Astrocyte of the hippocampus (primary cell): ENCODE data around the gene CCDC141.

Experiments used
- DNase-seq: peaks from one replicate; pipeline ENCODE4 v3.0.0; 2011; ENCODE audit warnings: low read depth, low spot score

The CCDC141 gene

DNA sequence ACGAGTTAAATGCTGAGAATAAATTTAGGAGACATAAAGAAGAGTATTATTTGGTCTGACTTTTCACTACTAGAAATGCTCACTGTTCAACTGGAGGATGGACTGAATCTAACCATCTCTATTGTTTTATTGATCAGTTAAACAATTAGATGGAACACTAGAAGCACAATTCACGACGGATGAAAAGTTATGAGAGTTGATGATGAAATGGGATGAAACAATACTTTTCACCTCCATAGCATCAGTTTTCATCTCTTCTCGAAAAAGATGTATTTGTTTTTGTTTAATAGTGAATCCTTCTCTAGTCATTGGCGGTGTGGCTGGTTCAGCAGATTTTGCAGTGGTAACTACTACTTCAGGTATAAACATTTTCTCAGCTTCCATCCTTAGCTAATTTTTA lies 262.0 kb downstream of the CCDC141 start:
- no peak for DNase-seq

DNA sequence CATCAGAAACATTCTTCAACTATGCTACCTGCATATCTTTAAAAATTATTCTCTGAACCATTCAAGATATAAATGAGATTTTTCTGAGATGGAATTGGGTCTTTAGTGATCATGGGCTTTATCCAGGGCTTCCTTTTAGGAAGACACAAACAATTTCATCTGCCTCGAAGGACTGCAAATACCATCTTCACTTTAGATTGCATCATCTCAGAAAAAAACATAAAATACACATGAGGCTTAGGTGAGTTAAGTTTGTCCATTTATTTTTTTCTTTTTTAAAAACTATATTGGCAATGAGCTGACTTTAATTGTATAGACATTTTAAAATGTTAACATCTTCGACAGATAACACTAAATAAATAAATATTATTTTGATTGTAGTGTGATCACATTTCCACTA lies 262.8 kb downstream of the CCDC141 start:
- DNase-seq: no peak

DNA sequence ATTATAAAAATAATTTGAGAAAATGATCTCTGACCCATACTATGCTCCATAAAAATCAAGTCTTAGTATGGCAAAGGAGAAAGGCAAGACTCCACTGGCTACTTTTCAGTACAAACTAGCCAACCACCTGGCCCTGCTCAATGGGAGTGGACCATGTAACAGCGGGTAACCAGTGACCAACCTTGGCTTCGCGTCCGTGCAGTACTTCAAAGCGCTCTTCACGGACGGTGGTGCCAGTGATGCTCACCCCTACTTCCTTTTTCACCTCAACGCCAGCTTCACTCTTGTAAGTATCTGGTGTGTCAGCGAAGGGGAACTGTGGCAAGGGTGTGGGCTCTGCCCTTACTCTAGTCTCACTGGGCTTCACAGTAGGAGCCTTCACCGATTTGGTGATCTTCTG lies 266.0 kb downstream of the CCDC141 start:
- no peak for DNase-seq

DNA sequence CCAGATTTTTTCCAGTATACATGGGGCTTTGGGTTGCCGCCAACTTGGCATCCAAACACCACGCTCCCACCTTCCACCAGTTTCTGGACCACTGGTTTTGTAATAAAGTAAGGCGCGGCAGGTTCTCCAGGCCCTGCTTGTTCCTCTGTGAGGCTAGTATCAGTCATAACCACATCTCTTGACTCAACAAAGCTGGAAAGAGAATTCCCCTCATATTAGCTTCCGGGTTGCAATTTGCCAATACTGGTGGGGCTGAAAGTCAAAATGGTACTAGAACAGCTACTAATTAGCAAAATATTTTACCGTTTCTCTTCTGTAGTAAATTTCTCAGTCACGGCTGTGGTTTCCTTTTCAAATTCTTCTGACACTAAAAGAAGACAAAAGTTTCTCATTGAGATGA lies 267.7 kb downstream of the CCDC141 start:
- no peak for DNase-seq
